Astrocyte (in vitro differentiated cells and primary cell): Measurements from ENCODE around the gene DKC1. TPM values are rescaled to one million over a fixed set of nuclear protein-coding genes. Genes with fewer than 3 reads are reported as not detected.

Experiments used
- DNase-seq: peaks from one replicate; pipeline ENCODE4 v3.0.0-alpha.2; 2010; ENCODE audit warnings: low read depth
- FAIRE-seq: peaks from 2 replicates; lab custom pipeline; 2011; peaks lifted over from hg19 to GRCh38; lab: Jason Lieb, UNC
- H2AFZ ChIP-seq: 2 replicates; pipeline ENCODE4 v1.6.0; 2012; ENCODE audit warnings: low read depth, low read length, inconsistent platforms
- H3K27ac ChIP-seq: 2 replicates; pipeline ENCODE4 v1.5.1; 2011; ENCODE audit warnings: low read depth, low read length, inconsistent platforms
- H3K27me3 ChIP-seq: 2 replicates; pipeline ENCODE4 v1.6.0; 2011; ENCODE audit warnings: low read length, inconsistent platforms; ENCODE audit not compliant: insufficient read depth
- H3K36me3 ChIP-seq: 2 replicates; pipeline ENCODE4 v1.5.1; 2011; ENCODE audit warnings: low read length, inconsistent platforms; ENCODE audit not compliant: insufficient read depth
- H3K4me1 ChIP-seq: 2 replicates; pipeline ENCODE4 v1.5.1; 2011; ENCODE audit warnings: low read length, inconsistent platforms; ENCODE audit not compliant: insufficient read depth
- H3K4me2 ChIP-seq: 2 replicates; pipeline ENCODE4 v1.6.0; 2012; ENCODE audit warnings: low read length, inconsistent platforms
- H3K4me3 ChIP-seq: 2 replicates; pipeline ENCODE4 v1.5.1; 2011; ENCODE audit warnings: low read depth, mild to moderate bottlenecking, low read length, inconsistent platforms; ENCODE audit not compliant: insufficient read depth
- H3K79me2 ChIP-seq: 2 replicates; pipeline ENCODE4 v1.6.0; 2012; ENCODE audit warnings: mild to moderate bottlenecking, low read length, inconsistent platforms; ENCODE audit not compliant: insufficient read depth
- H3K9ac ChIP-seq: 2 replicates; pipeline ENCODE4 v1.6.0; 2012; ENCODE audit warnings: mild to moderate bottlenecking, low read length, inconsistent platforms
- H3K9me3 ChIP-seq: 2 replicates; pipeline ENCODE4 v1.5.1; 2012; ENCODE audit warnings: low read depth, mild to moderate bottlenecking, low read length, inconsistent platforms; ENCODE audit not compliant: insufficient read depth
- H4K20me1 ChIP-seq: 2 replicates; pipeline ENCODE4 v1.6.0; 2012; ENCODE audit warnings: low read length, inconsistent platforms; ENCODE audit not compliant: insufficient read depth
- H3K27ac Mint-ChIP-seq: one replicate; pipeline ENCODE4 v1.8.0; 2021; ENCODE audit warnings: mild to moderate bottlenecking, mixed read lengths; ENCODE audit not compliant: unreplicated experiment
- H3K27me3 Mint-ChIP-seq: one replicate; pipeline ENCODE4 v1.8.0; 2021; ENCODE audit warnings: low read depth, mixed read lengths; ENCODE audit not compliant: unreplicated experiment
- H3K36me3 Mint-ChIP-seq: one replicate; pipeline ENCODE4 v1.8.0; 2021; ENCODE audit warnings: low read depth, mixed read lengths; ENCODE audit not compliant: unreplicated experiment
- H3K4me1 Mint-ChIP-seq: one replicate; pipeline ENCODE4 v1.8.0; 2021; ENCODE audit warnings: low read depth, mixed read lengths; ENCODE audit not compliant: unreplicated experiment
- H3K4me3 Mint-ChIP-seq: one replicate; pipeline ENCODE4 v1.8.0; 2021; ENCODE audit warnings: mild to moderate bottlenecking, moderate library complexity, mixed read lengths; ENCODE audit not compliant: unreplicated experiment
- H3K9me3 Mint-ChIP-seq: one replicate; pipeline ENCODE4 v1.8.0; 2021; ENCODE audit warnings: mild to moderate bottlenecking, mixed read lengths; ENCODE audit not compliant: unreplicated experiment
- CTCF ChIP-seq: IDR thresholded peaks from 2 replicates; pipeline ENCODE4 v1.5.1; 2011; ENCODE audit warnings: low read depth, mild to moderate bottlenecking, inconsistent platforms, low read length, moderate library complexity; ENCODE audit not compliant: insufficient read depth
- EZH2 ChIP-seq: IDR thresholded peaks from 2 replicates; pipeline ENCODE4 v1.6.1; 2012; ENCODE audit warnings: mild to moderate bottlenecking, low read length, inconsistent platforms; ENCODE audit not compliant: insufficient read depth
- total RNA-seq: library from RNA; stranded (reverse); gene quantifications from 2 replicates; pipeline ENCODE4 v1.2.1, GENCODE V29; 2021

Gene DKC1
- total RNA-seq, 1 donor from 2014 or later, result 60.5 TPM

- H3K4me1 Mint-ChIP-seq, result peaks cover 3% of the 10 kb centered on the region
- H3K4me3 ChIP-seq, result peak within 1 kb of the TSS; percentile 68
- peak within 1 kb of the TSS; percentile 76 for H3K9ac ChIP-seq
- H3K27ac Mint-ChIP-seq, result no peak within 1 kb of the TSS
- peak within 1 kb of the TSS; percentile 80 for H2AFZ ChIP-seq
- no peaks in the 10 kb centered on the region for H3K36me3 Mint-ChIP-seq
- no peaks in the 10 kb centered on the region for H3K36me3 ChIP-seq
- H3K79me2 ChIP-seq, result no peaks in the 10 kb centered on the region
- no peaks in the 10 kb centered on the region for H3K27me3 ChIP-seq
- H4K20me1 ChIP-seq, result no peaks in the 10 kb centered on the region
- H3K4me1 ChIP-seq, result peaks cover 5% of the 10 kb centered on the region
- FAIRE-seq, result no peak
- peak within 1 kb of the TSS; percentile 82 for H3K4me3 Mint-ChIP-seq
- no peak within 1 kb of the TSS for H3K27ac ChIP-seq
- no peaks in the 10 kb centered on the region for H3K9me3 ChIP-seq
- peak; percentile 52 for DNase-seq
- H3K9me3 Mint-ChIP-seq, result peaks cover 6% of the 10 kb centered on the region
- H3K4me2 ChIP-seq, result peak within 1 kb of the TSS; percentile 88
- no peaks in the 10 kb centered on the region for H3K27me3 Mint-ChIP-seq
- TF ChIP-seq CTCF, result no peak
- no peak for TF ChIP-seq EZH2
Measured at GRCh38 chrX:154804957-154805695, 42.5 kb downstream of the DKC1 start, which contains the start of gene MPP1. MPP1 (minus strand) TSS chrX:154805485; CDS start chrX:154805373, 112 bp downstream.

- H3K36me3 ChIP-seq, result no peaks in the 10 kb centered on the region
- H3K9me3 Mint-ChIP-seq, result peaks cover 6% of the 10 kb centered on the region
- H3K27me3 ChIP-seq, result no peaks in the 10 kb centered on the region
- H4K20me1 ChIP-seq, result no peaks in the 10 kb centered on the region
- no peaks in the 10 kb centered on the region for H3K36me3 Mint-ChIP-seq
- H3K4me1 Mint-ChIP-seq, result peaks cover 3% of the 10 kb centered on the region
- FAIRE-seq (peak; percentile 85), DNase-seq (peak; percentile 13)
- peak overlapping the region; percentile 88 for H3K4me2 ChIP-seq
- H2AFZ ChIP-seq, result peak overlapping the region; percentile 75
- peak overlapping the region; percentile 76 for H3K9ac ChIP-seq
- no peak overlapping the region for H3K27ac Mint-ChIP-seq
- peak overlapping the region; percentile 68 for H3K4me3 ChIP-seq
- H3K27me3 Mint-ChIP-seq, result no peaks in the 10 kb centered on the region
- H3K4me1 ChIP-seq, result peaks cover 5% of the 10 kb centered on the region
- no peak for TF ChIP-seq EZH2
- no peak for TF ChIP-seq CTCF
- H3K79me2 ChIP-seq, result no peaks in the 10 kb centered on the region
- no peaks in the 10 kb centered on the region for H3K9me3 ChIP-seq
- peak overlapping the region; percentile 82 for H3K4me3 Mint-ChIP-seq
- H3K27ac ChIP-seq, result no peak overlapping the region
Measured at GRCh38 chrX:154805696-154806091, 43.0 kb downstream of the DKC1 start.
